Transverse colon (tissue), 4 donors: ENCODE results near the gene IFITM5. TPM values are rescaled to one million over a fixed set of nuclear protein-coding genes. Genes with fewer than 3 reads are reported as not detected.
"Not testable (repeated sequence)": the region's sequence is repeated elsewhere in the genome, so short reads cannot be mapped to it uniquely, and the experiment has no call there.

ENCODE experiments used
- DNase-seq: peaks from one replicate; pipeline ENCODE4 v3.0.0-alpha.2; 2019
- H3K27ac ChIP-seq, 4 donors: fragments of 200-600 bp; sonication (generic); 2 replicates each; pipeline ENCODE4 v1.5.1; 2016 to 2018; ENCODE audit warnings: inconsistent platforms in 4 of 4
- H3K27me3 ChIP-seq: fragments of 200-600 bp; sonication (generic); 2 replicates; pipeline ENCODE4 v1.5.1; 2017; ENCODE audit warnings: inconsistent platforms
- H3K36me3 ChIP-seq, 4 donors: fragments of 200-600 bp; sonication (generic); 2 replicates each; pipeline ENCODE4 v1.5.1; 2017 to 2019; ENCODE audit warnings: inconsistent platforms in 4 of 4
- H3K4me1 ChIP-seq, 4 donors: fragments of 200-600 bp; sonication (generic); 2 replicates each; pipeline ENCODE4 v1.5.1; 2017 to 2020; ENCODE audit warnings: inconsistent platforms in 4 of 4
- H3K4me3 ChIP-seq, 4 donors: fragments of 200-600 bp; sonication (generic); 1 replicate in 1 of 4; 2 replicates in 3 of 4; pipeline versions ENCODE4 v1.5.1 to v1.6.1; 2017 to 2019; ENCODE audit warnings: inconsistent platforms in 4 of 4
- H3K9me3 ChIP-seq, 2 donors: fragments of 200-600 bp; sonication (generic); 2 replicates each; pipeline ENCODE4 v1.5.1; 2017 to 2019; ENCODE audit warnings: inconsistent platforms in 2 of 2
- EP300 ChIP-seq: sonication (generic); formaldehyde crosslinking; IDR thresholded peaks from one replicate; pipeline ENCODE4 v1.6.1; 2017; ENCODE audit warnings: antibody characterized with exemption, low read depth
- POLR2A ChIP-seq: fragments of 450-650 bp; IDR thresholded peaks from one replicate; pipeline ENCODE4 v1.6.1; 2016; ENCODE audit warnings: antibody characterized with exemption, mild to moderate bottlenecking, moderate library complexity
- POLR2AphosphoS5 ChIP-seq, 3 donors: sonication (generic); formaldehyde crosslinking; IDR thresholded peaks; one replicate each; pipeline ENCODE4 v1.6.1; 2016; ENCODE audit warnings: antibody characterized with exemption in 3 of 3
- WGBS, 2 donors: methylation state at CpG; one replicate each; pipeline ENCODE4 v1.1.5; 2018; ENCODE audit warnings: low coverage in 1 of 2; 5-methylcytosine and 5-hydroxymethylcytosine counted together
- in situ Hi-C, 4 donors: fragments of 200-750 bp; cut with MboI; loops; one replicate each; pipeline versions ENCODE4 v1.15.0 to v1.15.1; 2017; ENCODE audit warnings: low sequenced_read_pairs in 3 of 4, low pct_ligation_motif_present in 1 of 4, low pct_unique_long_range_greater_than_20kb in 1 of 4
- intact Hi-C: fragments of 100-400 bp; cut with DNase I; formaldehyde crosslinking; loops from one replicate; pipeline ENCODE4 v1.15.1; 2023; ENCODE audit warnings: low total_unique reads
- total RNA-seq, 4 donors: library from RNA; depleted of rRNA; stranded (reverse); fragments of >200 nt; gene quantifications; one replicate each; pipeline ENCODE4 v1.1.0, GENCODE V29; 2016
- TF ChIP-seq, protein P1 (sequence below), 5 experiments: fragments of 200-600 bp in 3 of 5; fragments of 450-650 bp in 2 of 5; sonication (generic) in 3 of 5; IDR thresholded peaks; 1 replicate in 2 of 5; 2 replicates in 3 of 5; pipeline ENCODE4 v1.5.1; 2016 to 2017; ENCODE audit warnings: antibody characterized with exemption in 5 of 5, inconsistent platforms in 3 of 5, mild to moderate bottlenecking in 2 of 5, moderate library complexity in 1 of 5

IFITM5 gene
- total RNA-seq, 4 donors from 2014 or later, result not detected

DNA sequence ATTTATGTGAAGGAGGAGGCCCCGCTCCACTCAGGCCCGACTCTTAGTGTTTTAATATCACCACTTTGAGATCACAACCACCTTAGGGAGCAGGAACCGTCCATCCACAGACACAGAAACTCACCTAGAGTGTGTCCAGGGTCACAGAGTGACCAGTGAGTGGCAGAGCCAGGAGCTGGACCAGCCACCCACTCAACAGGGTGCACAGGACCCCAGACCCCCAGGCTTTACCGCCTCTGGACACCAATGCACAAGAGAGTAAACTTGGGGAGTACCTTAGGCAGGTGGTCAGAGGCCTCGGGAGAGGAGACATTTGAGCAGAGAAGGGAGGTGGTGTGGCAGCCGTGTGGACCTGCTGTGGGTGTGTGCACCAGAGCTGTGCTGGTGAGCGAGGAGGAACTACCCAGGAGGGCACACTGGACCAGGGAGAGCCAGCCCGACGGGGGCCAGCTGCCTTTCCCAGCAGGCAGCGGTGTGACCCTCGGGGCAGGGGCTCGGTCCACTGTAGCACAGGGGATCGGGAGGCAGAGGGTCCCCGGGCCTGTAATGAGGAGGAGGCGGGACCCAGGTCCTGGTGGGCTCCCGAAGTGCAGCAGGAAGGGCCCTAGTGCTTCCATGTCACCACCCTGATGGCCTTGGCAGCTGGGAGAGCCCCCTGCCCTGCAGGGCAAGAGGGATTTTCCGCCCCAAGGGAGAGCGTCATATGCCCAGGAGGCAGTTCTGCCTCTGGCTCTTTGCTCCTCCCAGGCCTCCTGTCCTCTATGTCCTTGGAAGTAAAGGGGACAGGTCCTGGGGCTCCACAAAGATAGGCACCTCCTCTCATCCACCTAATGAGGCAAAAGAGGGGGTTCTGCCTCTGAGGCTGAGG, 28.6 kb downstream of the IFITM5 start:
- no peak overlapping the region for H3K4me3 ChIP-seq
- no peak for TF ChIP-seq POLR2A
- no peak for TF ChIP-seq EP300
- TF ChIP-seq POLR2AphosphoS5 (IDR thresholded peaks at IDR 0.05), result no peak
- TF ChIP-seq, protein P1, sequence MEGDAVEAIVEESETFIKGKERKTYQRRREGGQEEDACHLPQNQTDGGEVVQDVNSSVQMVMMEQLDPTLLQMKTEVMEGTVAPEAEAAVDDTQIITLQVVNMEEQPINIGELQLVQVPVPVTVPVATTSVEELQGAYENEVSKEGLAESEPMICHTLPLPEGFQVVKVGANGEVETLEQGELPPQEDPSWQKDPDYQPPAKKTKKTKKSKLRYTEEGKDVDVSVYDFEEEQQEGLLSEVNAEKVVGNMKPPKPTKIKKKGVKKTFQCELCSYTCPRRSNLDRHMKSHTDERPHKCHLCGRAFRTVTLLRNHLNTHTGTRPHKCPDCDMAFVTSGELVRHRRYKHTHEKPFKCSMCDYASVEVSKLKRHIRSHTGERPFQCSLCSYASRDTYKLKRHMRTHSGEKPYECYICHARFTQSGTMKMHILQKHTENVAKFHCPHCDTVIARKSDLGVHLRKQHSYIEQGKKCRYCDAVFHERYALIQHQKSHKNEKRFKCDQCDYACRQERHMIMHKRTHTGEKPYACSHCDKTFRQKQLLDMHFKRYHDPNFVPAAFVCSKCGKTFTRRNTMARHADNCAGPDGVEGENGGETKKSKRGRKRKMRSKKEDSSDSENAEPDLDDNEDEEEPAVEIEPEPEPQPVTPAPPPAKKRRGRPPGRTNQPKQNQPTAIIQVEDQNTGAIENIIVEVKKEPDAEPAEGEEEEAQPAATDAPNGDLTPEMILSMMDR (IDR thresholded peaks at IDR 0.05), result no peak
- H3K27me3 ChIP-seq, result peaks cover 7% of the 10 kb centered on the region
- intact Hi-C loops (no loop called here), in situ Hi-C loops (no loop called here)
- no peaks in the 10 kb centered on the region for H3K36me3 ChIP-seq
- DNase-seq, result no peak
- no peaks in the 10 kb centered on the region for H3K9me3 ChIP-seq
- H3K4me1 ChIP-seq, result peaks cover 0 to 22% (median 18%) of the 10 kb centered on the region in 4 donors
- 83 to 100% methylated on average over 2 to 18 of the region's 18 CpGs for WGBS, 2 donors
- peak overlapping the region; percentile 79 to 86 (median 84) for H3K27ac ChIP-seq

GRCh38 chr11:269146-269890, 30.0 kb downstream of the IFITM5 start:
- H3K27me3 ChIP-seq, result peaks cover 7% of the 10 kb centered on the region
- no peaks in the 10 kb centered on the region for H3K9me3 ChIP-seq
- peak overlapping the region in 1 of 4 donors; percentile 38 for H3K4me3 ChIP-seq
- DNase-seq, result no peak
- H3K27ac ChIP-seq, result peak overlapping the region; percentile 79 to 86 (median 84)
- peaks cover 0 to 22% (median 18%) of the 10 kb centered on the region in 4 donors for H3K4me1 ChIP-seq
- WGBS, 2 donors, result 50 to 55% methylated on average over 21 of the region's 21 CpGs
- H3K36me3 ChIP-seq, result no peaks in the 10 kb centered on the region
- intact Hi-C loops, result no loop called here
- TF ChIP-seq POLR2AphosphoS5 (IDR thresholded peaks at IDR 0.05) (peak; percentile 25 to 72 (median 47)), EP300 (peak; percentile 76), POLR2A (peak; percentile 46)
- TF ChIP-seq, protein P1 (IDR thresholded peaks at IDR 0.05), result peak in 3 of 5 experiments; percentile 8 to 50 (median 40)
- in situ Hi-C loops, result no loop called here

DNA sequence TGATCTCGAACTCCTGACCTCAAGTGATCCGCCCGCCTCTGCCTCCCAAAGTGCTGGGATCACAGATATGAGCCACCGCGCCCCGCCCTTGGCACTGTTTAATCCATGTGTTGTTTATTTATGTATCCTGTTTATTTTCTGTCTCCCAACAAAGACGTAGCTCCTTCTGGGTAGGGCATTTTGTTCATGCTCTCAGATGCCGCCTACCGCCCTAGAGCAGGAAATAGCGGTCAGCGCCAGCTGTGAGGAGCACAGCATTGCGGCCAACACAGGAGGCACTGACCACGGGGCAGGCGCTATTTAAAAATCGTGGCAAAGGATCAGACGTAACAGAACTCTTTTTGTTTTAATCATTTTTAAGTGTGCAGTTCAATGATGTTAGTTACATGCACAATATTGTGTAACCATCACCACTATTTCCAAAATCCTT, 30.6 kb downstream of the IFITM5 start:
- in situ Hi-C loops, H3K36me3 ChIP-seq, H3K9me3 ChIP-seq, H3K27me3 ChIP-seq: not testable (repeated sequence)
- peak in 2 of 3 donors; percentile 40 to 53 for TF ChIP-seq POLR2AphosphoS5 (IDR thresholded peaks at IDR 0.05)
- DNase-seq, result peak; percentile 81
- intact Hi-C loops, result loop anchor here (1.0 kb wide), 1 partner anchor 111 kb away; no protein-coding TSS in a partner anchor
- WGBS, 2 donors, result 22 to 28% methylated on average over 14 to 16 of the region's 16 CpGs
- Histone ChIP-seq H3K27ac (peak overlapping the region; percentile 79 to 86 (median 84)), H3K4me3 (peak overlapping the region in 1 of 4 donors; percentile 38), H3K4me1 (peaks cover 0 to 22% (median 18%) of the 10 kb centered on the region in 4 donors)

GRCh38 chr11:267491-267994, 31.8 kb downstream of the IFITM5 start:
- H3K36me3 ChIP-seq, result no peaks in the 10 kb centered on the region
- peaks cover 0 to 22% (median 18%) of the 10 kb centered on the region in 4 donors for H3K4me1 ChIP-seq
- WGBS, 2 donors, result 33 to 41% methylated on average over 3 to 18 of the region's 18 CpGs
- TF ChIP-seq POLR2AphosphoS5 (IDR thresholded peaks at IDR 0.05) (peak in 2 of 3 donors; percentile 56 to 58), POLR2A (peak; percentile 52)
- TF ChIP-seq, protein P1 (IDR thresholded peaks at IDR 0.05), result no peak
- in situ Hi-C loops, result no loop called here
- DNase-seq, result peak; percentile 75
- H3K27ac ChIP-seq, result peak overlapping the region; percentile 79 to 86 (median 84)
- H3K4me3 ChIP-seq, result peak overlapping the region; percentile 16 to 38 (median 23)
- intact Hi-C loops, result no loop called here
- H3K27me3 ChIP-seq, result peaks cover 7% of the 10 kb centered on the region
- no peaks in the 10 kb centered on the region for H3K9me3 ChIP-seq
